Activated naive CD4-positive, alpha-beta T cell (primary cell): ENCODE results near the gene MSI2.

Experiments
- DNase-seq, 4 experiments: peaks; one replicate each; lab custom pipeline; 2025; lab: John Stamatoyannopoulos, UW

Gene MSI2

DNA sequence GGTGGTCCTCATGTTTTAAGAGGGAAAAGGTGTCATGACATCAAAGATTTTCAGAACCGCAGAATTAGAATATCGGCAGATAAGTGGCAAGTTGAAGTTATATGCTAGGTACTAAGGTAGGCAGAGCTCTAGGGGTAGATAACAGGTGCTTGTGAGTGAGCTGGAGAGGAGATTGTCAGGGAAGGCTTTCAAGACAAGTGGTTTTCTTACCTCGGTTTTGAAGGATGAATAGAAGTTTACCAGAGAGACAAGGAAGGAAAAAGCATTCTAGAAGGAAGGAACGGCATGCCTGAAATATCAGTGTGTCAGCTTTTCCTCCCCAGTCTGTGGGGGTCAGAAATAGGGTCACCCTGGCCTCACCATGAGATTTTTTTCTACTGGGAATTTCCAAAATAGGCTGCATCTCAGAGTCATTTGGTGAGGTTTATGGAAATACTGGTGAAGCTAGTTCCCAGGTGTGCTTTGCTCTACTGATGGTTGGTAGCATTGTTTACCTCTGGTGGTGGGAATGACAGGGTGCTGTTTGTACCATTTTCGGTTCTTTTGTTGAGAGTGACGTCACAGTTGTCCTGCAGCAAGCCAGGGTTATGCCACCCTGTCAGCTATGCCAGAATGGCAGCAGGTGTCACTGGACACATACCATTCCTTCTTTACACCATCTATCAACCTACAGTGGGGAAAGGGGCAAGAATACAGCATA is 112.5 kb downstream of the MSI2 start:
- no peak for DNase-seq

DNA sequence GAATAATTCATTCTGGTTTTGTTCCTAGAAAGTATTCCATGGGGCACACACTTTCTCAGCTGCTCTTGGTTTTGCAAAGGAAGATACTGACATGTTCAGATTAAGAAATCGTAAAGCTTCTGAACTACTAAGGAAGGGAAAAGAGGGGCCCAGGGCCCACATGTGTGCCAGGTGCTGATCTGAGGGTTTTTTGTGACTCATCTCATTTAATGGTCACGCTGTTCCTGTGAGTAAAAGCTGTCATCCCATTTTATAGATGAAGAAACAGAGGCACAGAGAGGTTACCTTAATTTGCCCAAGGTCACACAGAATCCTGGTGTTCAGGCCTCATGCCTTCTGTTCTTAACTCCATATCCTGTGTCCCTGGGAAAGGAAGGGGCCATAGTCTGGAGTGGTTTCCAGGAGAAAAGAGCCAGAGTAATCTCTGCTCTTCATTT is 113.2 kb downstream of the MSI2 start:
- no peak for DNase-seq

DNA sequence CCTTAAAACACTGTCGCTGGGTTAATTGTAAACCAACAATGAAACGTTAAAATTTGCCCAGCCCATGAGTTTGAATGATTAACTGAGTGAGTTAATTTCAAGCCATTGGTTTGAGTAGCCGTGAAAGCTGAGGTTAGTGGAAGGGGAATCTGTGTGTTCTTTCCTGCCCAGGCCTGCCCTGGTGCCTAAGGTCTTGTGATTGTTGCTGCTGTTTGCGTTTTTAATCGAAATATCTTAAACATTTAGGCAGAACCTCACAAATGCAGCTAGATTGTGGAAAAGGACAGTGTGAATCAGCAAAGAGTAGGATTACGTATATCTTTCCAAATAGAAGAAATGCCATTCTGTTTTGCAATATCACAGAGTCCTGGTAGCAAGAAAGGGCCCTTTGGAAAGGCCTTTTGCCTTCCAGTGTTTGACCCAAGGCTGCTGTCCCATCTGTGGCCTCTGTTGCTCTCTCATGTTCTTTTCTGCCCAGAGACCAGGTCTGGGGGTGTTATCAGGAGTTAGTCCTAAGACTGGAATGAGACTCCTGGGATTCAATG is 113.8 kb downstream of the MSI2 start:
- no peak for DNase-seq

DNA sequence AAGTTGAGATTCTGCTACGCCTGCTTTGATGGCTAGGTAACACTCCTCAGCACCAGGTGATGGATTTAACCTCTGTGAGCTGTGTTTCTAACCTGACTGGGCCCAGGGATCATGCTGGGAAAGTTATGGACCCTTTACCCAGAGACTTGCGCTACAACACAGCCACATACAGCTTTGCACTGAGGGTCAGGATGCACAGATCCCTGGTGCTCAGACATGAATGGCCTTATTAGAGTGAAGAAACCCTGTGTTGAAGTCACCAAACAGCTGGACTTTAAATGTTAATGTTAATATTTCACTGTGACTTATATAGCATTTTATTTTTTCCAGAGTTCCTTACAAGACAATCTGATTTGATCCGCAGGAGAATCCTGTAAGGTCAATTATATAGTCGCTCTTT is 114.3 kb downstream of the MSI2 start:
- DNase-seq = no peak

DNA sequence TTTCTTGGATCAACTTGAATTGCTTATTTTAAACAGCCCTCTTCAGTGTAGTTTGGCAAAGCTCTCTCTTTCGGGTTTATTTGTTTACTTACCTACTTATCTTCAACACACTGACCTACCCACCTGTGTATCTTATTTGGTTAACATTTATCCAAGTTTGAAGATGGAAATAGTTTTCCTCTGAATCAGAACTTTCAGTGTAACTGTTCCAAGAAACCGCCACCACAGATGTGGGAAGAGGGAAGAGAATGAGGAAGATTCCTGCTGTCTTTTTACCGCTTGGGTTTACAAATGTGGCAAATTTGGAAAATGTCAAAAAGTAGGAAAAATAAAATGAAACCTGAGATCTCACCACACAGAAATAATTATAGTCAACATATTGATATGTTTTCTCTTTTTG is 115.8 kb downstream of the MSI2 start:
- no peak for DNase-seq

DNA sequence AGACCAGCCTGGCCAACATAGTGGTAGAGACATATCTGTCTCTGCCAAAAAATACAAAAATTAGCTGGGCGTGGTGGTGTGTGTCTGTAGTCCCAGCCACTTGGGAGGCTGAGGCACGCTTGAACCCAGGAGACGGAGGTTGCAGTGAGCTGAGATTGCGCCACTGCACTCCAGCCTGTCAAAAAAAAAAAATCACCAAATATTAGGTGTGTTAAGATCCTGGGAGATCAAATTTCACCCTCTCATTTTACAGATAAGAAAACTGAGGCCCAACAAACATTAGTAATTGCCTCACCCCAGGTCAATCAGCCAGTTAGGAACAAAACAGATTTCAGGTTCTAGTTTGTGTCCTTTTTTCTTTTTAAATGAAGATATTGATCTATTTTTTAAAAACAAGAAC is 116.7 kb downstream of the MSI2 start:
- no peak for DNase-seq

DNA sequence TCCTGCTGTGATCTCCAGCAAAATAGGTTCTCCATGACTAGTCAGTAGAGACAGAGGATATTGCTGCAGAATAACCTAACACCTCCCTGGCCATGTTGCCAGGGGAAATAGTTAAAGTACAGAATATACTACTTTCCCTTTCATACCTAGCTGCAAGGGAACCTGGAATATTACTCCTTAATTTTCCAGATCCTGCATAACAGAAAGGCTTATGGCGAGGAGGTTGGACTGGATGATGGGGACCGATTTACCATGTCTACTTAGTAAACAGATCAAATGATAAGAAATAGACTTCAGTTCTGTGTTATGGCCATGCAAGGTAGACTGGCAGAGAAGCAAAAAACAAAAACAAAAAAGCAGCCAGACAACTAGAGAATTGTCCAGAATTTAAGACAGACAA is 117.4 kb downstream of the MSI2 start:
- DNase-seq = no peak

DNA sequence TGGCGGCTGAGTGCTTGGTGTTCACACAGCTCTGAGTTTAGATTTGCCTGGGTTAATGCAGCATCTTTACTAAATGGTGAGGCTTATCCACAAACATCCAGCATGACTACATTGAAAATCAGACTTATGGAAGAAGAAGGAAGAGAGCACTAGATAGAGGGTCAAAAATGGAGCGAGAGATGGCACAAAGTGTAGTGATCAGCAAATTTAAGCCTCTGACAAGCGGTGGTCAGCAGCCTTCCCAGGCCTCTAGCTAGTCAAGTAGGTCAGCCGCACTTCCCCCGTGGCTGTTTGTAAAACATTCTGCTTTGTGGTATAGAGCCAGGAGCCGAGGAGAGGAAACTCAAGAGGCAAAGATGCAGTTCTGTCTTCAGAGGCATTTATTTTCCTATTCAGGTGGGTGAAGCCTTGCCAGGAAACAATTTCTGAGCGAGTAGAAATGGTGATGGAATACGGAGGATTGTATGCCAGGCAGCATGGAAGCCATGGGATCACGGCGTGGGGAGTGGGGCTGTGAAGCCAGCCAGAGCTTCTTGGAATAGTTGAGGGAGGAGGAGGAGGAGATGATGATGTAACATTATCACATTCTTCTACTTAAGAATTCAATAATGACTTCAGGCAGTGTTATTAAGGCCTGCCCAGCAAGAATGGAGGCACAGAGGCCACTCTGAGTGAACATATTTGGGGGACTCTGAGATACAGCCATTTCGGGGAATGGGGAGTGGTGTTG is 118.9 kb downstream of the MSI2 start:
- DNase-seq = no peak

DNA sequence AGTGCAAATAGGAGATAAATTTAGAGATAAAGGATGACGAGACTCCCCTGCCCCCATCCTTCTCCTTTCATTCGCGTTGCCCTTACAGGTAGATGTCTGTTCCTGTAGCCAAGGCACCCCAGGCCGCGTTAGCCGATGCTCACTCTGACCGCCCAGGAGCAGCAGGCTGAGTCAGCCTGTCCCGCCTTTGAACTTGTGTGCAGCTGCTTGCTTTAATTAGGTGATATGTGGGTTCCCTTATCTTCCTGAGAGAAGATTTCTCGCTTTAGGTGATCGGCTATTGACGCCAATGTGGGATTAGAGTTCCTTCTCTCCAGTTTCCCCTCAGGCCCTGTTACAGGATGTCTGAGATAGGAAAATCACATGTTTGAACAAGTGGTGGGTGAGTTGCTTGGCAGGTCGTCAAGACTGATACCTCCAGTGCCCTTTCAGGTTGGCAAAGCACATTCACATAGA is 119.5 kb downstream of the MSI2 start:
- DNase-seq = no peak

DNA sequence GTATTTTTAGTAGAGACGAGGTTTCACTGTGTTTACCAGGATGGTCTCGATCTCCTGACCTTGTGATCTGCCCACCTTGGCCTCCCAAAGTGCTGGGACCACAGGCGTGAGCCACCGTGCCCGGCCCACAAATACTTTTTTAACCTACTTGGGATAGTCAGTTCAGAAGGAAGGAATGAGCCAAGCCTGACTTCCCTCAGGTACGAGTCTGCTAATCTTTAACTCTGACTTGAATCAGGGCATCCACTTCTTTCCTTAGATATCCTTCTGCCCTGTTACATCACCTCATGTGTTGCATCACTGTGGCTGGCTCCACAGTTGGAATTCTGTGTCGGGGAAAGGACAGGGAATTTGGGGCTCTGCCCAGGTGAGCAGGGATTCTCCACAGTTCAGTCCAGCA is 120.8 kb downstream of the MSI2 start:
- no peak for DNase-seq

DNA sequence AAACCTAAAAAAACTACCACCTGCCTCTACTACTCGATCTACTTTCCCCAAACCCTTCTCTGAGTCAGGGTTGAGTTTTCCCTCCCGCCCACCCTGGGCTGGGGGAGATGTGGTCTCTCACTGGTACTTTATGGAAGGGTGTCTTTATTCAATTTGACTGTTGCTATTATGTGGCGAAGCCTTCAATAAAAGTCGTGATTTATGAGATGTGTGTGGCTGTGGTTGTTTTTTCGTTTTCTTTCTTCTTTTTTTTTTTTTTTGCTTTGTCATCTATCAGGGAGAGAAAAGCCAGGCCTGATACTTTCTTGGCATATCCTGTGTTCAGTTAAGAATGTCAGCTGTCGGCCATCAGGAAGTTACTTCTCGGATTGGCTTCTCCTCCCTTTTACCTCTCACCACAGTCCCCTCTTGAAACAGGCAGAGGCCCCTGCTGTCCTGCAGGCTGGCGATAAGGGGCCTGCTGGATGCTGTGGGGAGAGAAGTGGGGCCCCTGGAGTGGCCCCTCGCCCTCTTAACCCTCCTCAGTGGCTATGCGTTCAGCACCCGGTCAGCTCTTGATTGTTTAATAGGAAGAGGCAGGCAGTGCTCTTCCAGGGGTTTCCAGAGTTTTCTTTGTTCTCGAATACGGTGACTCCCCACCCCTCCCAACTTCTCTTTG is 123.0 kb downstream of the MSI2 start:
- no peak for DNase-seq

DNA sequence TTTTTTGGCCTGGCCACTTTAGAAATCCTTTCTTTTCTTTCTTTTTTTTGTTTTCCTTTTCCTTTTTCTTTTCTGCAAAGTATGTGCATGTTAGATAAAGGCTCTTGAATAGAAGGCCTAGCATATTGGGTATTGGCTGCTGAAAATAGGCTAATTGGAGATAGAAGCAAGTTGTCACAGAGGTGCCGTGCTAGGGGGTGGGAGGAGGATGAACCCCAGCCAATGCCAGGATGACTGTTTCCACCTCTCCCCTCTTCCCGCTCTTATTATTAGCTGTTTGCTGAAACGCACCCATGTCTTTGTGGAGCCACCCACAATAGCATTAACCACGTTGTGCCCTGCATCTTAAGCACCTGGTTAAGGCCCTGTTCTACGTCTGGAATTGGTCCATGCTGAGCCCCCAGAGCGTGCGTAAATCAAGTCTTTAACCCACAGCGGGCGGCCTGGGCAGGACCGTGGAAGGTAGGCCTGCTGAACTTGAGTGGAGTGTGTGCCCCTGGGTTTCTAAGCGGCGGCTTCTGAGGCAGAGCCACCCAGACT is 123.6 kb downstream of the MSI2 start:
- no peak for DNase-seq

DNA sequence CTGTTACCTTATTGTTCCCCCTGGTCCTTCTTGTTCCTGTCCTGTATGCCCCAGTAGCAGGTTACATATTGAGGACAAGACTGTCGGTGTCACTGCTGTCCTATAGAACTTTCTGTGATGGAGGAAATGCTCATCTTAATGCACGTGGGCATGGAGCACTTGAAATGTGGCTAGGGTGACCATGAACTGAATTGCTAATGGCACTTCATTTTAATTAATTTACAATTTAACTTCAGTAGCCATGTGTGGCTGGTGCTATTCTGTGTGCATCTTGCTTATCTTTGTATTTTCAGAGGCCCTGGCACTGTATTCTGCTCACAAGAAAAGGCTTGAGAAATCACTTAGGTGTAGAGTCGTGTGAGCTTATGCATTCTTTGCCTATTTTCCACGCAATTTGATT is 125.2 kb downstream of the MSI2 start:
- no peak for DNase-seq

DNA sequence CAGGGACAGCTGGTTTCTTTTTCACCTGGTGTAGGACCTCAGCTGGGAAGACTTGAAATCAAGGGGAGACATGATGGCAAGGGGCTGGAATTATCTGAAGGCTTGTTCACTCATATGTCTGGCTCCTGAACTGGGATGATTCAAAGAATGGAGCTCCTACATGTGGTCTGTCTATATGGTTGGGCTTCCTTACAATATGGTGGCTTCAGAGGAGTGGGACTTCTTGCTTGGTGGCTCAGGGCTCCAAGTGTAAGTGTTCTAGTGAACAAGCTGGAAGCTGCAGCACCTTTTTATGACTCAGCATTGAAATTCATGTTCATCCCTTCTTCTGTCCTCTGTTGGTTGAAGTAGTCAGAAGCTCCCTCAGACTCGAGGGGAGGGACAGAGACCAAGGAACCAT is 127.9 kb downstream of the MSI2 start:
- DNase-seq = no peak

DNA sequence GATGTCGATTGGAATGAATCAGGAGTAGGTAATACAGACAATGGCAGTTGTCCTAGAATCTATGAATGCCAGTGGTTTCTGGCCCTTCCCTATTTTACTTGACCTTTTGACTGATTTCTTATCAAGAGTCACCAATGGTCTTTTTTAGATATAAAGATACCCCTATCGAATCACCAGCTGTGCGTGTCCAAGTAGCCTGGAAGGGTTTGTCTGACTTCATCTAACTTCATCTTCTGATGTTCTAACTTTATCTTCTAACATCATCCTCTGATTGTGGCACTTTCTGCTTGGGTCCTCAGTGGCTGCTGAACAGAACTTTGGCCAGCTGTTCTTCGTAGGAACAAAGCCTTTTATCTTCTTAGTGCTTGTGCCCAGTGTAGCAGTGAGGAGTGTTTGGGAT is 129.7 kb downstream of the MSI2 start:
- no peak for DNase-seq

DNA sequence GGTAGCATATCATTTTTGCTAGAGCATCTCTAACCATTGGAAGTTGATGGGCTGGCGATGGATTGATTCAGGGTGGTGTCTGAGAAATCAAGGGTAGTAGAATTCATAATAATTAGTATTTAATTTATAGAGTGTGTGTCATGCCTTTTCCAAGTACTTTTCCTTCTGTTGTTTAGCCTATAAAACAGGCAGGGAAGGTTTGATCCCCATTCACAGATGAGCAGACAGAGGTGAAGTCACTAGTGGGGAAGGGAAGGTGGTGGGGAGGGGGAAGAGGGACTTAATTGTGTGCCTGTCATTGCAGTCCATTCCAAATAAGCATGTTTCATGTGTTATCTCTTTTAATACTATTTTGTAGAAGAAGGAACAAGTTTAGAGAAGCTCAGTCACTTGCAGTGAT is 131.3 kb downstream of the MSI2 start:
- no peak for DNase-seq

DNA sequence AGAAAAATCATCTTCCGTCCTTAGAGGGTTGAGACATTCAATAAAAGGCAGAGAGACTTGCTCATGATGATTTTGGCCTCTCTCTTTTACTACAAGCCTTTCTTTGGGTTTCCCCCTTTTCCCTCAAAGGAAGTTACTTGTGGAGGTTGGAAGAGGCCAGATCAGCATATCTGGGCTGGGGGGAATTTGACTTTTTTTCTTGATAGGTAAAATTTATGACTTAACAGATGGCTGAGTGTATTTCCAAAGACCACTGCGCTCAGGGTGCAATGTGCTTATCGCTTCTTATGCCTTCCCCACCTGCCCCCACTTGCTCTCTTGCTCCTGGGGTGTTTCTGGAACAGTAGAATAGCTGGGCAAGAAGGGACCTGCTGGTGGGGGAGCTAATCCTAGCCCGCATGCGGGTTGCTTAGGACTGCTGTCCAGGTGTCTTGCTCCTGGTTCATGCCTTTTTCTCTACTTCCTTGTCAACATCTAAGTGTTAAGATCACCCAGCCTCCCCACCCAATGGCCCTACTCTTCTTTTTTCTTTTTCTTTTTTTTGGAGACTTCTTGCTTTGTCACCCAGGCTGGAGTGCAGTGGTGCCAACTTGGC is 131.9 kb downstream of the MSI2 start:
- no peak for DNase-seq

DNA sequence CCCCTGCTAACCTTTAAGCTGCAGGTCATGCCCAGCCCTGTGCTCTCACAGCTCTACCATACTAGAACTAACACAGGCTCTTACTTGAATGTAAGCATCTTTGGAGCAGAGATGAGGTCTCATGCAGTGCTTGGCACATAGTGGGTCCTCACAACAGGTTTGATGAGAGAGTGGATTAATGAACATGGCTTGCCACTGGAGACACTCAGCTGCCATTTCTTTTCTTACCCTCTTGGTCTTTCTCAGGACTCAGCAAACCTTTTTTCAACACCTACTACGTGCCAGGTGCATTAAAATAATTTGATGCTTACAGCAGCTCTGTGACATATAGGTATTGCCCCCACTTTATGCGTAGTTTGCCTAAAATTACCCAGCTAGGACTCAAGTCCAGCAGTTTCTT is 133.2 kb downstream of the MSI2 start:
- no peak for DNase-seq

DNA sequence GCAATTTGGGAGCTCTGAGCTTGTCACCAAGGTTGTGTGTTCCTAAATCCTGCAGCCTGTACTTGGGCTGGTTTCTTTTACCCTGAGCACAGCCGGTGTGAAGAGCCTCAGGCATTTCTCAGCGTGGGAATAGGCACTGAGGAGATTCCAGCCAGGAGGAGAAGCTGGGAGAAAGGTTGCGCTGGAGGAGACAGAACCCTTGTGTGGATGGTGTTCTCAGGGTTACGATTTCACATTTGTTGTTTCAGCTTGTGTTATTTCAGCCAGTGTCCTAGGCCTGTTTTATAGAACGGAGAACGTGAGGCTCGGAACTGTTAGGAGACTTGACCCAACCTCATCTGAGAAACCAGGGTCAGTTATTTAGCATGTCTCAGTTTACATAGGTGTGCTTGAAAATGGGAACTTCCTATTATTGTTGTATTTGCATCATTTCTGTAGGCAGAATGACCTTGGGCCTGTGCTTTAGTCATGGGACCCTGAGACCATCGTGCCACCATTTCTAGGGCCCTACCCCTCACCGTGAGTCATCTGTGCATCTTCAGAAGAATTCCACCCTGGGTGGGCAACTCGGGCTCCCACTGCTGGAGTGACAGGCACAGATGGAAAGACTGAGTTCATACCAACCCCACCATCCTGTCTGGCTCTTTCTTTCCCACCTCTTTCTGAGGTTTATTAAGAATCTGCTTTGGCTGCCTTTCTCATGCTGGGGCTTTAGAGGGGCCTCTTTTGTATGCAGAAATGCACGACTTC is 134.9 kb downstream of the MSI2 start:
- no peak for DNase-seq

DNA sequence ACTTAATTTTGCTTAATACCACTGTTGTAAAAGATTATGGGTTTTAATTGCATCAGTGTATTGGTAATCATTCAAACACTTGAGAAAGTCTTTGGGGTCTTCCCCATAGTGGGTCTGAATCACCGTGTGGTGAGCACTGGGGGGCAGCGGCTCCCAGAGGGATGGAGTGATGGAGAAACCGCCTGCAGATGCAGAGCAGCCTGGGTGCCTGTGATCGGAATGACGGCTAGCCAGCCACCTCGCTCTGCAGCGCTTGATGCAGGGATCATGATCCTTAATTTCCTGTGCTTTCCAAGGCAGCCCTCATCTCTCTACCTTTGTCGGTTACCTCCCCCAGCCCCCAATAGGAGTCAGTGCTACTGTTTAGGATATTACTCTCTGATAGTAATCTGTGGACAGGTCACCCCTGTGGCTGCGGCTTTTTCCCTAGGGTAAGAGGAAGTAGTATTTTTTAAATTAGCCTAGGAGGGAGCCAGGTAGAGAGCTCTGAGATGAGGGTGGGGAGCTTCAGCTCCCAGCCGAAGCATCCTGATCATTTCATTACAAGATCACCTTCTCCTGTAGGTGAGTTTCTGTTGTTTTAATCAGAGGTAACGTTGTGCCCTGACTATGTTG is 135.6 kb downstream of the MSI2 start:
- DNase-seq = no peak

DNA sequence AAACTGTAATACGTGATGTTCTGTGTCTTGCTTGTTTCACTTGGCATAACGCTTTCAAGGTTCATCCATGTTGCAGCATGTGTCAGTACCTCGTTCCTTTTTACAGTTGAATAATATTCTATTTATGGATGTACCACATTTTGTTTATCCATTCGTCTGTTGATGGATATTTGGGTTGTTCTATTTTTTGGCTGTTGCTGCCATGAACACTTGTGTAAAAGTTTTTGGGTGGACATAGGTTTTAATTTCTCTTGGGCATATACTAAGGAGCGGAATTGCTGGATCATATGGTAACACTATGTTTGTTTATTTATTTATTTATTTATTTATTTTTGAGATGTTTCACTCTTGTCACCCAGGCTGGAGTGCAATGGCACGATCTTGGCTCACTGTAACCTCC is 137.0 kb downstream of the MSI2 start:
- no peak for DNase-seq
